ENCODE data around the gene C5orf58.

C5orf58 gene

GRCh38 chr5:170286386-170286925, 53.7 kb downstream of the C5orf58 start:
- no peak for DNase-seq

GRCh38 chr5:170287532-170287931, 54.7 kb downstream of the C5orf58 start:
- no peak for DNase-seq

GRCh38 chr5:170288151-170288550, 55.4 kb downstream of the C5orf58 start:
- DNase-seq, result no peak

- DNase-seq, result no peak
These were observed 55.8 kb downstream of the C5orf58 start for GRCh38 chr5:170288551-170288950.

GRCh38 chr5:170289121-170289520, 56.3 kb downstream of the C5orf58 start:
- DNase-seq, result no peak

- DNase-seq, result no peak
These were observed 57.0 kb downstream of the C5orf58 start for GRCh38 chr5:170289764-170290163.

GRCh38 chr5:170290498-170290897, 57.7 kb downstream of the C5orf58 start:
- DNase-seq, result no peak

- DNase-seq, result no peak
These were observed 59.7 kb downstream of the C5orf58 start for GRCh38 chr5:170292179-170293104.

GRCh38 chr5:170293273-170293672, 60.5 kb downstream of the C5orf58 start:
- DNase-seq, result no peak

GRCh38 chr5:170294057-170294456, 61.3 kb downstream of the C5orf58 start:
- no peak for DNase-seq

GRCh38 chr5:170294556-170294955, 61.8 kb downstream of the C5orf58 start:
- DNase-seq, result no peak

Measured in DMS 273 treated with DMSO at 0.1 percent for 48 hours (cell line).